ENCODE measurements around the gene AMOTL1. TPM values are rescaled to one million over a fixed set of nuclear protein-coding genes. Genes with fewer than 3 reads are reported as not detected.

Gene AMOTL1
- total and polyA plus RNA-seq, 2 donors from 2014 or later, result 6.1 to 52.3 TPM

GRCh38 chr11:94864506-94865045 is 96.4 kb downstream of the AMOTL1 start:
- Histone ChIP-seq H3K27me3 (ENCODE audit: control insufficient read depth, insufficient read depth, low read length) (no peaks in the 10 kb centered on the region), H3K9ac (ENCODE audit: low read length in 3 of 3) (no peak overlapping the region), H3K4me3 (ENCODE audit: low read length in 3 of 3) (no peak overlapping the region), H3K36me3 (ENCODE audit: control insufficient read depth in 2 of 3, insufficient read depth in 3 of 3, low read length in 3 of 3) (peaks cover 4 to 27% (median 23%) of the 10 kb centered on the region in 3 donors), H3K4me1 (ENCODE audit: control insufficient read depth in 2 of 3, insufficient read depth in 2 of 3, low read depth in 1 of 3, low read length in 3 of 3) (no peaks in the 10 kb centered on the region), H3K27ac (ENCODE audit: low read depth in 2 of 2, low read length in 2 of 2) (no peak overlapping the region), H3K9me3 (ENCODE audit: control insufficient read depth in 2 of 3, insufficient read depth in 1 of 3, low read length in 3 of 3) (no peaks in the 10 kb centered on the region)
- DNase-seq (no peak), FAIRE-seq (no peak)
- TF ChIP-seq CTCF (IDR thresholded peaks at IDR 0.05; ENCODE audit: borderline replicate concordance, extremely low read depth, insufficient read depth), result no peak
- intact Hi-C loops (cut with DNase I), result no loop called here

- no peak for FAIRE-seq
- no peak overlapping the region for H3K9ac ChIP-seq (ENCODE audit: low read length in 3 of 3)
These were observed 98.2 kb downstream of the AMOTL1 start for GRCh38 chr11:94866231-94866822.

GRCh38 chr11:94866936-94867795 is 99.0 kb downstream of the AMOTL1 start:
- DNase-seq (no peak), FAIRE-seq (no peak)
- TF ChIP-seq CTCF (IDR thresholded peaks at IDR 0.05; ENCODE audit: borderline replicate concordance, extremely low read depth, insufficient read depth), result no peak
- intact Hi-C loops (cut with DNase I), result no loop called here
- H3K27ac ChIP-seq (ENCODE audit: low read depth in 2 of 2, low read length in 2 of 2), result no peak overlapping the region
- no peak overlapping the region for H3K9ac ChIP-seq (ENCODE audit: low read length in 3 of 3)
- H3K4me3 ChIP-seq (ENCODE audit: low read length in 3 of 3), result no peak overlapping the region
- no peaks in the 10 kb centered on the region for H3K9me3 ChIP-seq (ENCODE audit: control insufficient read depth in 2 of 3, insufficient read depth in 1 of 3, low read length in 3 of 3)
- peaks cover 7 to 21% (median 18%) of the 10 kb centered on the region in 3 donors for H3K36me3 ChIP-seq (ENCODE audit: control insufficient read depth in 2 of 3, insufficient read depth in 3 of 3, low read length in 3 of 3)
- no peaks in the 10 kb centered on the region for H3K4me1 ChIP-seq (ENCODE audit: control insufficient read depth in 2 of 3, insufficient read depth in 2 of 3, low read depth in 1 of 3, low read length in 3 of 3)
- H3K27me3 ChIP-seq (ENCODE audit: control insufficient read depth, insufficient read depth, low read length), result no peaks in the 10 kb centered on the region

More at GRCh38 chr11:94866231-94866822, 98.2 kb downstream of the AMOTL1 start:
- TF ChIP-seq CTCF (IDR thresholded peaks at IDR 0.05; ENCODE audit: borderline replicate concordance, extremely low read depth, insufficient read depth), result no peak
- Histone ChIP-seq H3K4me3 (ENCODE audit: low read length in 3 of 3) (no peak overlapping the region), H3K27ac (ENCODE audit: low read depth in 2 of 2, low read length in 2 of 2) (no peak overlapping the region), H3K27me3 (ENCODE audit: control insufficient read depth, insufficient read depth, low read length) (no peaks in the 10 kb centered on the region), H3K36me3 (ENCODE audit: control insufficient read depth in 2 of 3, insufficient read depth in 3 of 3, low read length in 3 of 3) (peaks cover 7 to 24% (median 15%) of the 10 kb centered on the region in 3 donors), H3K4me1 (ENCODE audit: control insufficient read depth in 2 of 3, insufficient read depth in 2 of 3, low read depth in 1 of 3, low read length in 3 of 3) (no peaks in the 10 kb centered on the region), H3K9me3 (ENCODE audit: control insufficient read depth in 2 of 3, insufficient read depth in 1 of 3, low read length in 3 of 3) (no peaks in the 10 kb centered on the region)
- intact Hi-C loops (cut with DNase I), result no loop called here
- no peak for DNase-seq
